Esophagus muscularis mucosa (tissue), 3 donors: ENCODE results near the gene ZNF146.

Source experiments
- POLR2A ChIP-seq: fragments of 450-650 bp; IDR thresholded peaks from one replicate; pipeline ENCODE4 v1.6.1; 2017; ENCODE audit warnings: antibody characterized with exemption, moderate library complexity, mild to moderate bottlenecking, low read depth
- POLR2AphosphoS5 ChIP-seq, 2 donors: sonication (generic); formaldehyde crosslinking; IDR thresholded peaks; one replicate each; pipeline ENCODE4 v1.6.1; 2017; ENCODE audit warnings: antibody characterized with exemption in 2 of 2
- TF ChIP-seq, protein P1 (sequence below), 3 experiments: fragments of 200-600 bp in 2 of 3; fragments of 450-650 bp in 1 of 3; sonication (generic) in 2 of 3; IDR thresholded peaks; one replicate each; pipeline ENCODE4 v1.5.1; 2017 to 2019; ENCODE audit warnings: antibody characterized with exemption in 3 of 3, mild to moderate bottlenecking in 2 of 3, moderate library complexity in 1 of 3

DNA sequence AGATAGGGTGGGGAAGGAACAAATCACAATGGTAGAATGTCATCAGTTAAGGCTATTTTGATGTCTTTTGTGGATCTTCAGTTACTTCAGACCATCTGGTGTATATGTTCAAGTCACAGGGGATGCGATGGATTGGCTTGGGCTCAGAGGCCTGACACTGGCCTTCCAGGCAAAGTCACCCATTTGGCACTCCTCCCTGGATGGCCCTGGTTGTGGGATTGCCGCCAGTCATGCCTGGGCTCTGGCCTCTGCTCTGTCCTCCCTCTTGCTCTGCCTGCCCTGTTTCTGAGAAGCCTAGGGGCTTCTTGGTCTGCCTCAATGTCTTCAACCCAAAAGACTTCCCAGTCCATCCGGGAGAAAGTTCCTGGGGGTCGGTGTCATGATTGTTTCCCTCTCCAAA is 50.2 kb downstream of the ZNF146 start:
- TF ChIP-seq, protein P1, sequence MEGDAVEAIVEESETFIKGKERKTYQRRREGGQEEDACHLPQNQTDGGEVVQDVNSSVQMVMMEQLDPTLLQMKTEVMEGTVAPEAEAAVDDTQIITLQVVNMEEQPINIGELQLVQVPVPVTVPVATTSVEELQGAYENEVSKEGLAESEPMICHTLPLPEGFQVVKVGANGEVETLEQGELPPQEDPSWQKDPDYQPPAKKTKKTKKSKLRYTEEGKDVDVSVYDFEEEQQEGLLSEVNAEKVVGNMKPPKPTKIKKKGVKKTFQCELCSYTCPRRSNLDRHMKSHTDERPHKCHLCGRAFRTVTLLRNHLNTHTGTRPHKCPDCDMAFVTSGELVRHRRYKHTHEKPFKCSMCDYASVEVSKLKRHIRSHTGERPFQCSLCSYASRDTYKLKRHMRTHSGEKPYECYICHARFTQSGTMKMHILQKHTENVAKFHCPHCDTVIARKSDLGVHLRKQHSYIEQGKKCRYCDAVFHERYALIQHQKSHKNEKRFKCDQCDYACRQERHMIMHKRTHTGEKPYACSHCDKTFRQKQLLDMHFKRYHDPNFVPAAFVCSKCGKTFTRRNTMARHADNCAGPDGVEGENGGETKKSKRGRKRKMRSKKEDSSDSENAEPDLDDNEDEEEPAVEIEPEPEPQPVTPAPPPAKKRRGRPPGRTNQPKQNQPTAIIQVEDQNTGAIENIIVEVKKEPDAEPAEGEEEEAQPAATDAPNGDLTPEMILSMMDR (IDR thresholded peaks at IDR 0.05): no peak
- no peak for TF ChIP-seq POLR2A
- TF ChIP-seq POLR2AphosphoS5 (IDR thresholded peaks at IDR 0.05): no peak
